Measurements from ENCODE around the gene DPP9.

Gene DPP9

GRCh38 chr19:4692251-4693077 lies 31.2 kb downstream of the DPP9 start:
- TF ChIP-seq, protein P1, sequence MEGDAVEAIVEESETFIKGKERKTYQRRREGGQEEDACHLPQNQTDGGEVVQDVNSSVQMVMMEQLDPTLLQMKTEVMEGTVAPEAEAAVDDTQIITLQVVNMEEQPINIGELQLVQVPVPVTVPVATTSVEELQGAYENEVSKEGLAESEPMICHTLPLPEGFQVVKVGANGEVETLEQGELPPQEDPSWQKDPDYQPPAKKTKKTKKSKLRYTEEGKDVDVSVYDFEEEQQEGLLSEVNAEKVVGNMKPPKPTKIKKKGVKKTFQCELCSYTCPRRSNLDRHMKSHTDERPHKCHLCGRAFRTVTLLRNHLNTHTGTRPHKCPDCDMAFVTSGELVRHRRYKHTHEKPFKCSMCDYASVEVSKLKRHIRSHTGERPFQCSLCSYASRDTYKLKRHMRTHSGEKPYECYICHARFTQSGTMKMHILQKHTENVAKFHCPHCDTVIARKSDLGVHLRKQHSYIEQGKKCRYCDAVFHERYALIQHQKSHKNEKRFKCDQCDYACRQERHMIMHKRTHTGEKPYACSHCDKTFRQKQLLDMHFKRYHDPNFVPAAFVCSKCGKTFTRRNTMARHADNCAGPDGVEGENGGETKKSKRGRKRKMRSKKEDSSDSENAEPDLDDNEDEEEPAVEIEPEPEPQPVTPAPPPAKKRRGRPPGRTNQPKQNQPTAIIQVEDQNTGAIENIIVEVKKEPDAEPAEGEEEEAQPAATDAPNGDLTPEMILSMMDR (IDR thresholded peaks at IDR 0.05; ENCODE audit: extremely low read depth, insufficient read depth, missing control alignments): no peak
- no peak for DNase-seq (ENCODE audit: low spot score)
- in situ Hi-C loops (cut with MboI; ENCODE audit: low pct_unique_long_range_greater_than_20kb, low sequenced_read_pairs, unreplicated experiment): no loop called here

GRCh38 chr19:4691373-4691772 lies 32.3 kb downstream of the DPP9 start:
- TF ChIP-seq, protein P1 (IDR thresholded peaks at IDR 0.05; ENCODE audit: extremely low read depth, insufficient read depth, missing control alignments): no peak
- DNase-seq (ENCODE audit: low spot score): no peak
- in situ Hi-C loops (cut with MboI; ENCODE audit: low pct_unique_long_range_greater_than_20kb, low sequenced_read_pairs, unreplicated experiment): no loop called here

DNA sequence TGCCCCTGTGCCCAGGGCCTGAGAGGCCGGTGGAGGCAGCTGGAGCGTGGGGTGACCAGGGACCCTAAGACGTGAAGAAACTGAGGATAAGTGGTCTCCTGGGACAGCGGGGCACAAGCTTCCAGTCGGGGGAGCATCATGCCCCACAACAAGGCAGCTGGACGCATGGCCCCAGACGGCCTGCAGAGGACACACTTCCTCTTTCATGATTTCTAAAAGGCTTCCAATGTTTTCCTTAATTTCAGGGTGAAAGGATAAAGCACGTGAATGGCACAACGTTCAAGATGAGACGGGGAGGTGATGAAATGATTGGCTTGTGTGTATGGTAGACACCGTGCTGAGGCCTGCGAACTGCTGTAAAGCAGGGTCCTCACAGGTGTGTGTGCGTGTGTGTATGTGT lies 33.3 kb downstream of the DPP9 start:
- TF ChIP-seq, protein P1 (IDR thresholded peaks at IDR 0.05; ENCODE audit: extremely low read depth, insufficient read depth, missing control alignments): no peak
- DNase-seq (ENCODE audit: low spot score): no peak
- in situ Hi-C loops (cut with MboI; ENCODE audit: low pct_unique_long_range_greater_than_20kb, low sequenced_read_pairs, unreplicated experiment): no loop called here

DNA sequence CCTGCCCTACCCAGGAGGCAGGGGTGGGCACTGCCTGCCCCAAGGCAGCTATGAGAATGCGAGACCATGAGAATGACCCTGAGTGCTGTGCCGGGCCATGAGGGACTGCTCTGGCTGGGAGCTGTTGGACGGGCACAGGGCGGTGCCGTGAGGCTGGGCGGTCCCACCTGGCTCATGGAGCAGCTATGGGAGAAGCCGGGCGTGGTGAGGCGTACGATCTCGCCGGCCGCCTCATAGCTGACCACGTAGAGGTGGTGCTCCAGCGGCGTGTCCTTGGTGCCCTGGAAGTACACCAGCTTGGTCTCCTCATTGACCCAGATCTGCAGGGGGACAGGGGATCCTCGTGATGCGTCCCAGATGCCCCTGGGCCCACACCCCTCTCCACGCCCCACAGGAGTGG lies 34.2 kb downstream of the DPP9 start:
- no peak for DNase-seq (ENCODE audit: low spot score)
- TF ChIP-seq, protein P1 (IDR thresholded peaks at IDR 0.05; ENCODE audit: extremely low read depth, insufficient read depth, missing control alignments): no peak
- in situ Hi-C loops (cut with MboI; ENCODE audit: low pct_unique_long_range_greater_than_20kb, low sequenced_read_pairs, unreplicated experiment): no loop called here

DNA sequence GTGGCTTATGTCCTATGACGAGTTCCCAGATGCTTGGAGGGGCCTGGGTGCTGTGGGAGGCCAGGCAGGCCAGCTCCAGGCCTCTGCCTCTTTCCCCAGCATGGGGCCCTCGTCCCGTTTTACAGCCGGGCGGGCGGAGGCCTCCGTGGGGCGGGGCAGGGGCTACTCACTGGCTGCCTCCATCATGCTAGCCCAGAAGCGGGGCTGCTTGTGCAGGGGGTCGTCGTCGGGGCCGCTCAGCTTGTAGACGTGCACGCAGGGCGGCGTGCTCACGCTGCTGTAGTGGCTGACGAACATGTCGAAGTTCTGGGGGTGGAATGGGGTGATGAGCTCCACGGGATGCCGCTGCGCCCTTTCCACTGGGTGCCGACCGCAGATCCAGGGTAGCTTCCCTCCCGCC lies 35.1 kb downstream of the DPP9 start:
- DNase-seq (ENCODE audit: low spot score): no peak
- TF ChIP-seq, protein P1 (IDR thresholded peaks at IDR 0.05; ENCODE audit: extremely low read depth, insufficient read depth, missing control alignments): no peak
- in situ Hi-C loops (cut with MboI; ENCODE audit: low pct_unique_long_range_greater_than_20kb, low sequenced_read_pairs, unreplicated experiment): no loop called here

DNA sequence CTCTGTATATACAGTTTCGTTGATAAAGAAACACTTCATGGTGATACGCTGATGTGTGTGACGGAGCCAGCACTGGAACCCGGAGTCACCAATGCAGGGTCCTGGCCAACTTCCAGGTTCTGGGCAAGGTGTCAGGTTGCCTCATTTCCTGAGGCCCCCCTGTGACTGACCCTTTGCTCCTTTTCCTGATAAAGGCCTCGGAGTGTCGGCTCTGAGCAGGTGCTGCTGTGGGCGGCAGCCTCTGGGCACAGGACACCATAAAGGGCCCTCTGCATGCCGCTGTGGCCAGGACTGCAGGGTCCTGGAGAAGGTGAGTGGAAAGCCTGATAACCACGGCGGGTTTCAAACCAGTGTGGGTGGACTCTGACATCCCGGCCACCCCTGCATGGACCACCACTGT lies 36.2 kb downstream of the DPP9 start:
- TF ChIP-seq, protein P1 (IDR thresholded peaks at IDR 0.05; ENCODE audit: extremely low read depth, insufficient read depth, missing control alignments): no peak
- in situ Hi-C loops (cut with MboI; ENCODE audit: low pct_unique_long_range_greater_than_20kb, low sequenced_read_pairs, unreplicated experiment): no loop called here
- no peak for DNase-seq (ENCODE audit: low spot score)
